K562 (cell line): ENCODE data around the gene DLGAP1. TPM values are rescaled to one million over a fixed set of nuclear protein-coding genes. Genes with fewer than 3 reads are reported as not detected.
A peak's percentile ranks its signal among the peaks of the same experiment; 100 is the strongest.

Experiments used
- COPS2 ChIP-seq: fragments of 450-650 bp; conservative IDR thresholded peaks from 2 replicates; pipeline ENCODE4 v1.6.1; 2016; ENCODE audit warnings: mild to moderate bottlenecking, moderate library complexity
- FOXP4 ChIP-seq: sonication (generic); formaldehyde crosslinking; IDR thresholded peaks from 2 replicates; pipeline ENCODE4 v1.8.0; 2022; ENCODE audit warnings: mild to moderate bottlenecking, missing genetic modification reagents, borderline replicate concordance
- HDAC1 ChIP-seq, 2 experiments: fragments of 450-650 bp; IDR thresholded peaks; 2 replicates each; pipeline ENCODE4 v1.6.1; 2016 to 2017; ENCODE audit warnings: inconsistent platforms in 1 of 2, mild to moderate bottlenecking in 1 of 2, moderate library complexity in 1 of 2
- MAFG ChIP-seq: fragments of 450-650 bp; conservative IDR thresholded peaks from 2 replicates; pipeline ENCODE4 v1.6.1; 2016; ENCODE audit warnings: missing genetic modification characterization, missing compliant biosample characterization
- MECOM ChIP-seq: fragments of 250-450 bp; sonication (Bioruptor Pico); IDR thresholded peaks from 2 replicates; pipeline ENCODE4 v1.8.0; 2022; ENCODE audit warnings: inconsistent platforms
- NONO ChIP-seq, 2 experiments: fragments of 200-400 bp in 1 of 2; fragments of 450-650 bp in 1 of 2; formaldehyde crosslinking in 1 of 2; IDR thresholded peaks; 2 replicates each; pipeline ENCODE4 v1.6.1; 2017; ENCODE audit warnings: low read depth in 2 of 2, mild to moderate bottlenecking in 2 of 2, moderate library complexity in 2 of 2, low read length in 1 of 2
- SAP30 ChIP-seq: fragments of 200-600 bp; sonication (generic); IDR thresholded peaks from 2 replicates; pipeline ENCODE4 v1.6.1; 2012; ENCODE audit warnings: borderline replicate concordance, low read depth, mild to moderate bottlenecking, moderate library complexity, low read length, control low read depth, inconsistent platforms; ENCODE audit not compliant: insufficient read depth, poor library complexity, severe bottlenecking
- STAT6 ChIP-seq: sonication (generic); formaldehyde crosslinking; IDR thresholded peaks from 2 replicates; pipeline ENCODE4 v1.8.1; 2023; ENCODE audit warnings: mild to moderate bottlenecking, missing genetic modification reagents
- ZFP36 ChIP-seq: fragments of 150-350 bp; IDR thresholded peaks from 2 replicates; pipeline ENCODE4 v1.6.1; 2018; ENCODE audit warnings: low read length, low read depth; ENCODE audit not compliant: partially characterized antibody
- ZNF311 ChIP-seq: fragments of 250-450 bp; sonication (Bioruptor Pico); IDR thresholded peaks from 2 replicates; pipeline ENCODE4 v1.4.0; 2020; ENCODE audit warnings: mild to moderate bottlenecking, moderate library complexity
- ZNF696 ChIP-seq: fragments of 250-450 bp; sonication (Bioruptor Pico); conservative IDR thresholded peaks from 2 replicates; pipeline ENCODE4 v1.4.0; 2020; ENCODE audit warnings: mild to moderate bottlenecking, moderate library complexity
- ZZZ3 ChIP-seq: fragments of 450-650 bp; IDR thresholded peaks from 2 replicates; pipeline ENCODE4 v1.6.1; 2016; ENCODE audit warnings: antibody characterized with exemption, mild to moderate bottlenecking, moderate library complexity
- polyA plus RNA-seq, 8 experiments: library from polyadenylated mRNA; depleted of rRNA in 4 of 8; stranded (reverse) in 5 of 8; unstranded in 3 of 8; fragments of >200 nt; fragmentation: Nextera tagmentation in 2 of 8; fragmentation: Illumina TruSeq in 1 of 8; extraction: Ambion mirVana in 2 of 8; extraction: Trizol in 1 of 8; gene quantifications; 2 replicates each; pipeline versions ENCODE4 v1.2.1 to v1.2.3, GENCODE V29; 2011 to 2014; ENCODE audit warnings: inconsistent platforms in 1 of 8, missing spikeins in 1 of 8
- total RNA-seq, 7 experiments: library from RNA; depleted of rRNA in 6 of 7; stranded (reverse); fragments of >200 nt in 6 of 7; fragmentation: Illumina TruSeq in 2 of 7; extraction: Trizol in 2 of 7; gene quantifications; 2 replicates each; pipeline versions ENCODE4 v1.2.1 to v1.2.3, GENCODE V29; 2011 to 2021; ENCODE audit warnings: low replicate concordance in 1 of 7
- TF ChIP-seq, protein P1 (sequence below): fragments of 250-450 bp; sonication (Bioruptor Pico); IDR thresholded peaks from 2 replicates; pipeline ENCODE4 v1.4.0; 2020; ENCODE audit warnings: mild to moderate bottlenecking, moderate library complexity, borderline replicate concordance
- TF ChIP-seq, protein P2 (sequence below): fragments of 450-650 bp; IDR thresholded peaks from 2 replicates; pipeline ENCODE4 v1.6.1; 2016
- TF ChIP-seq, protein P3 (sequence below): fragments of 250-450 bp; sonication (Bioruptor Pico); IDR thresholded peaks from 2 replicates; pipeline ENCODE4 v1.5.1; 2021; ENCODE audit warnings: mild to moderate bottlenecking

DLGAP1 gene
- total and polyA plus RNA-seq, 9 of the 15 experiments (the other 6 are each of a cell fraction or from before 2014, with no cell fraction given) = 0.04 to 0.22 (median 0.08) TPM

- TF ChIP-seq MECOM (CRISPR knock-in tag) = 0 out of 2 replicates have a peak, but pooled peaks have one; percentile 19
- peak; percentile 34 for TF ChIP-seq FOXP4 (CRISPR knock-in tag)
- no peak for TF ChIP-seq HDAC1 (IDR thresholded peaks at IDR 0.05)
- no peak for TF ChIP-seq ZNF696 (CRISPR knock-in tag)
- 0 out of 2 replicates have a peak, but pooled peaks have one; percentile 37 for TF ChIP-seq STAT6 (CRISPR knock-in tag)
- peak; percentile 45 for TF ChIP-seq SAP30
- TF ChIP-seq NONO (IDR thresholded peaks at IDR 0.05; ENCODE audit: low read depth in 2 of 2, low read length in 1 of 2) = peak in 1 of 2 experiments; percentile 76; a peak in 2 of 4 replicates
- TF ChIP-seq ZNF311 (CRISPR knock-in tag) = 0 out of 2 replicates have a peak, but pooled peaks have one; percentile 7
- TF ChIP-seq MAFG (tag) = no peak; the same call in 1 of the 2 replicates
- TF ChIP-seq, protein P1, sequence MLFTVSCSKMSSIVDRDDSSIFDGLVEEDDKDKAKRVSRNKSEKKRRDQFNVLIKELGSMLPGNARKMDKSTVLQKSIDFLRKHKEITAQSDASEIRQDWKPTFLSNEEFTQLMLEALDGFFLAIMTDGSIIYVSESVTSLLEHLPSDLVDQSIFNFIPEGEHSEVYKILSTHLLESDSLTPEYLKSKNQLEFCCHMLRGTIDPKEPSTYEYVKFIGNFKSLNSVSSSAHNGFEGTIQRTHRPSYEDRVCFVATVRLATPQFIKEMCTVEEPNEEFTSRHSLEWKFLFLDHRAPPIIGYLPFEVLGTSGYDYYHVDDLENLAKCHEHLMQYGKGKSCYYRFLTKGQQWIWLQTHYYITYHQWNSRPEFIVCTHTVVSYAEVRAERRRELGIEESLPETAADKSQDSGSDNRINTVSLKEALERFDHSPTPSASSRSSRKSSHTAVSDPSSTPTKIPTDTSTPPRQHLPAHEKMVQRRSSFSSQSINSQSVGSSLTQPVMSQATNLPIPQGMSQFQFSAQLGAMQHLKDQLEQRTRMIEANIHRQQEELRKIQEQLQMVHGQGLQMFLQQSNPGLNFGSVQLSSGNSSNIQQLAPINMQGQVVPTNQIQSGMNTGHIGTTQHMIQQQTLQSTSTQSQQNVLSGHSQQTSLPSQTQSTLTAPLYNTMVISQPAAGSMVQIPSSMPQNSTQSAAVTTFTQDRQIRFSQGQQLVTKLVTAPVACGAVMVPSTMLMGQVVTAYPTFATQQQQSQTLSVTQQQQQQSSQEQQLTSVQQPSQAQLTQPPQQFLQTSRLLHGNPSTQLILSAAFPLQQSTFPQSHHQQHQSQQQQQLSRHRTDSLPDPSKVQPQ (CRISPR knock-in tag) = no peak
- TF ChIP-seq ZFP36 = peak; percentile 19
- TF ChIP-seq, protein P2, sequence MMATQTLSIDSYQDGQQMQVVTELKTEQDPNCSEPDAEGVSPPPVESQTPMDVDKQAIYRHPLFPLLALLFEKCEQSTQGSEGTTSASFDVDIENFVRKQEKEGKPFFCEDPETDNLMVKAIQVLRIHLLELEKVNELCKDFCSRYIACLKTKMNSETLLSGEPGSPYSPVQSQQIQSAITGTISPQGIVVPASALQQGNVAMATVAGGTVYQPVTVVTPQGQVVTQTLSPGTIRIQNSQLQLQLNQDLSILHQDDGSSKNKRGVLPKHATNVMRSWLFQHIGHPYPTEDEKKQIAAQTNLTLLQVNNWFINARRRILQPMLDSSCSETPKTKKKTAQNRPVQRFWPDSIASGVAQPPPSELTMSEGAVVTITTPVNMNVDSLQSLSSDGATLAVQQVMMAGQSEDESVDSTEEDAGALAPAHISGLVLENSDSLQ = no peak
- no peak for TF ChIP-seq ZZZ3
- TF ChIP-seq COPS2 = no peak
- TF ChIP-seq, protein P3, sequence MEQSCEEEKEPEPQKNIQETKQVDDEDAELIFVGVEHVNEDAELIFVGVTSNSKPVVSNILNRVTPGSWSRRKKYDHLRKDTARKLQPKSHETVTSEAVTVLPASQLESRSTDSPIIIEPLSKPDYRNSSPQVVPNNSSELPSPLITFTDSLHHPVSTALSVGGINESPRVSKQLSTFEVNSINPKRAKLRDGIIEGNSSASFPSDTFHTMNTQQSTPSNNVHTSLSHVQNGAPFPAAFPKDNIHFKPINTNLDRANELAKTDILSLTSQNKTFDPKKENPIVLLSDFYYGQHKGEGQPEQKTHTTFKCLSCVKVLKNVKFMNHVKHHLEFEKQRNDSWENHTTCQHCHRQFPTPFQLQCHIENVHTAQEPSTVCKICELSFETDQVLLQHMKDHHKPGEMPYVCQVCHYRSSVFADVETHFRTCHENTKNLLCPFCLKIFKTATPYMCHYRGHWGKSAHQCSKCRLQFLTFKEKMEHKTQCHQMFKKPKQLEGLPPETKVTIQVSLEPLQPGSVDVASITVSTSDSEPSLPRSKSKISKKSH (CRISPR knock-in tag) = no peak
Measured at GRCh38 chr18:3447895-3448837, 1006.9 kb downstream of the DLGAP1 start (continued).
